Measurements from ENCODE around the gene PTPN12.

DNA sequence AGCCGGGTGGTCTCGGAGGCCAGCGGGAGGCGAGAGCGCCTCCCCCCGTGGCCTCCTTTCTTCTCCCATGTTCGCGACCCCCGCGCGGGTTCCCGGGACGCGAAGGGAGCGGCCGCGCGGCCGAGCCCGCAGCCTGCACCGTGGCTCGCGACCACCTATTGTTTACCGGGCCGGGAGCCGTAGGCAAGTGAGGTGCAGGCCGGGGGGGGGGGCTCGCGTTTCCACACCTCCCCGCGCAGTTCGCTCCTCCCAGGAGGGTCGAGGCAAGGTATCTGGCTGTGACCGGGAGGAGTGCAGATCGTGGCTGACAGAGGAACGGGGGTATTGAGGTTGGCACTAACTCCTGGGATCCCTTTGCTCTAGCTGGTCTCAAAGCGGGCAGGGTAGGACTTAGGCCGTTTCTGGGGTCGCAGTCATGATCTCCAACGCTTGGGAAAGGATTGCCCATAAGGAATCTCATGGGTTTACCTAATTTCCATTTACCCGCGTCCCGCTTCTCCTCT is 734 bp downstream of the PTPN12 start:
- TF ChIP-seq, protein P1, sequence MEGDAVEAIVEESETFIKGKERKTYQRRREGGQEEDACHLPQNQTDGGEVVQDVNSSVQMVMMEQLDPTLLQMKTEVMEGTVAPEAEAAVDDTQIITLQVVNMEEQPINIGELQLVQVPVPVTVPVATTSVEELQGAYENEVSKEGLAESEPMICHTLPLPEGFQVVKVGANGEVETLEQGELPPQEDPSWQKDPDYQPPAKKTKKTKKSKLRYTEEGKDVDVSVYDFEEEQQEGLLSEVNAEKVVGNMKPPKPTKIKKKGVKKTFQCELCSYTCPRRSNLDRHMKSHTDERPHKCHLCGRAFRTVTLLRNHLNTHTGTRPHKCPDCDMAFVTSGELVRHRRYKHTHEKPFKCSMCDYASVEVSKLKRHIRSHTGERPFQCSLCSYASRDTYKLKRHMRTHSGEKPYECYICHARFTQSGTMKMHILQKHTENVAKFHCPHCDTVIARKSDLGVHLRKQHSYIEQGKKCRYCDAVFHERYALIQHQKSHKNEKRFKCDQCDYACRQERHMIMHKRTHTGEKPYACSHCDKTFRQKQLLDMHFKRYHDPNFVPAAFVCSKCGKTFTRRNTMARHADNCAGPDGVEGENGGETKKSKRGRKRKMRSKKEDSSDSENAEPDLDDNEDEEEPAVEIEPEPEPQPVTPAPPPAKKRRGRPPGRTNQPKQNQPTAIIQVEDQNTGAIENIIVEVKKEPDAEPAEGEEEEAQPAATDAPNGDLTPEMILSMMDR (IDR thresholded peaks at IDR 0.05), result no peak
- no peak for TF ChIP-seq POLR2A (IDR thresholded peaks at IDR 0.05)
